Naive thymus-derived CD4-positive, alpha-beta T cell (primary cell): ENCODE measurements around the gene RIC3. TPM values are rescaled to one million over a fixed set of nuclear protein-coding genes. Genes with fewer than 3 reads are reported as not detected.

Experiments used
- polyA plus RNA-seq, 2 donors: library from polyadenylated mRNA; unstranded; fragments of 300-500 nt; fragmentation: Illumina TruSeq; gene quantifications; one replicate each; pipeline ENCODE4 v1.2.3, GENCODE V29; 2021
- total RNA-seq, 6 experiments: library from RNA in 5 of 6; stranded (reverse) in 5 of 6; gene quantifications; 1 replicate in 5 of 6; 2 replicates in 1 of 6; pipeline ENCODE4 v1.2.3 and lab custom pipeline; 2021 to 2026

Gene RIC3
- total and polyA plus RNA-seq, 7 experiments from 2014 or later: 2.5 to 66.9 (median 32.7) TPM

Other genes with a start within 250 kb of the RIC3 start
- gene OR10A6, start 237.8 kb downstream of the RIC3 start, total RNA-seq: not detected
- not detected for gene OR10A6, start 237.8 kb downstream of the RIC3 start, polyA plus RNA-seq
- not detected for gene OR10A3, start 227.3 kb downstream of the RIC3 start, total RNA-seq
- not detected for gene OR10A3, start 227.3 kb downstream of the RIC3 start, polyA plus RNA-seq
- not detected for gene NLRP10, start 203.6 kb downstream of the RIC3 start, total RNA-seq
- gene NLRP10, start 203.6 kb downstream of the RIC3 start, polyA plus RNA-seq: not detected
- 100 to 1,000 TPM; 222 to 405 (median 353) TPM for gene EIF3F, start 181.7 kb downstream of the RIC3 start, total RNA-seq
- 100 to 1,000 TPM; 509 to 555 TPM for gene EIF3F, start 181.7 kb downstream of the RIC3 start, polyA plus RNA-seq
- under 1 TPM in 3 of 5 experiments, not detected in 2; 0.05 to 0.07 (median 0.05) TPM for gene TUB, start 87.8 kb downstream of the RIC3 start, total RNA-seq
- gene TUB, start 87.8 kb downstream of the RIC3 start, polyA plus RNA-seq: under 1 TPM in 1 of 2 donors, not detected in 1; 0.12 TPM
- gene LMO1, start 94.9 kb upstream of the RIC3 start, total RNA-seq: not detected
- gene LMO1, start 94.9 kb upstream of the RIC3 start, polyA plus RNA-seq: not detected